H1 (cell line): Measurements from ENCODE around the gene RPL39L. TPM values are rescaled to one million over a fixed set of nuclear protein-coding genes. Genes with fewer than 3 reads are reported as not detected.

Experiments
- CTCF ChIA-PET: fragments of 300-600 bp; sonication (Branson Sonifier 250); formaldehyde crosslinking; loops from one replicate; lab custom pipeline; 2021; ENCODE audit not compliant: partially characterized antibody; lab: Charles Lee
- POLR2A ChIA-PET: fragments of 300-600 bp; sonication (Branson Sonifier 250); formaldehyde crosslinking; loops from one replicate; lab custom pipeline; 2021; ENCODE audit warnings: inconsistent platforms; ENCODE audit not compliant: partially characterized antibody; lab: Charles Lee
- DNase-seq, 2 experiments: peaks; one replicate each; pipeline versions ENCODE4 v3.0.0 to v3.0.0-alpha.2; 2010 to 2022; ENCODE audit warnings: low spot score in 2 of 2, low read depth in 1 of 2, mixed read lengths in 1 of 2
- FAIRE-seq: peaks from 2 replicates; lab custom pipeline; 2011; peaks lifted over from hg19 to GRCh38; lab: Jason Lieb, UNC
- H2AFZ ChIP-seq: 2 replicates; pipeline ENCODE4 v1.8.1; 2012; ENCODE audit warnings: low read length, inconsistent platforms
- H2AK5ac ChIP-seq: 2 replicates; pipeline ENCODE4 v1.6.1; 2013; ENCODE audit warnings: low read depth, low read length
- H2BK120ac ChIP-seq: replicated peaks from 2 replicates; pipeline ENCODE3; 2013; ENCODE audit warnings: low read depth, low read length, inconsistent platforms
- H2BK12ac ChIP-seq: 2 replicates; pipeline ENCODE4 v1.6.1; 2013; ENCODE audit warnings: low read depth, low read length
- H2BK15ac ChIP-seq: 2 replicates; pipeline ENCODE4 v1.6.1; 2013; ENCODE audit warnings: low read length
- H2BK20ac ChIP-seq: 2 replicates; pipeline ENCODE4 v1.6.1; 2013; ENCODE audit warnings: low read length
- H2BK5ac ChIP-seq: 2 replicates; pipeline ENCODE4 v1.6.1; 2013; ENCODE audit warnings: low read depth, low read length
- H3K14ac ChIP-seq: 2 replicates; pipeline ENCODE4 v1.6.1; 2013; ENCODE audit warnings: inconsistent platforms; ENCODE audit not compliant: insufficient read length
- H3K18ac ChIP-seq: 2 replicates; pipeline ENCODE4 v1.6.1; 2013; ENCODE audit warnings: low read length; ENCODE audit errors: extremely low read depth
- H3K23ac ChIP-seq: 2 replicates; pipeline ENCODE4 v1.6.1; 2013; ENCODE audit warnings: inconsistent platforms; ENCODE audit not compliant: insufficient read length
- H3K23me2 ChIP-seq: 2 replicates; pipeline ENCODE4 v1.6.1; 2013; ENCODE audit warnings: low read depth, low read length
- H3K27ac ChIP-seq: 2 replicates; pipeline ENCODE4 v1.6.1; 2011; ENCODE audit warnings: low read depth, low read length, inconsistent platforms
- H3K27me3 ChIP-seq, 4 experiments: replicated peaks in 1 of 4; 1 replicate in 1 of 4; 2 replicates in 3 of 4; pipeline versions ENCODE4 v1.6.1 to v1.8.1; 2011 to 2013; ENCODE audit warnings: low read length in 3 of 4, mild to moderate bottlenecking in 3 of 4, inconsistent platforms in 2 of 4, mixed read lengths in 2 of 4, moderate library complexity in 1 of 4; ENCODE audit not compliant: control insufficient read depth in 3 of 4, insufficient read depth in 3 of 4; ENCODE audit errors: extremely low read depth in 1 of 4
- H3K36me3 ChIP-seq, 4 experiments: 2 replicates each; pipeline versions ENCODE4 v1.6.1 to v1.8.1; 2011 to 2013; ENCODE audit warnings: mild to moderate bottlenecking in 4 of 4, low read length in 3 of 4, moderate library complexity in 2 of 4, control low read depth in 1 of 4, inconsistent platforms in 1 of 4; ENCODE audit not compliant: insufficient read depth in 4 of 4, control insufficient read depth in 2 of 4
- H3K4ac ChIP-seq: replicated peaks from 2 replicates; pipeline ENCODE3; 2013; ENCODE audit warnings: low read length, low read depth, mixed read lengths, inconsistent platforms; ENCODE audit not compliant: insufficient read length
- H3K4me1 ChIP-seq, 4 experiments: replicated peaks in 1 of 4; 1 replicate in 1 of 4; 2 replicates in 3 of 4; pipeline versions ENCODE4 v1.6.1 to v1.8.1; 2011 to 2013; ENCODE audit warnings: low read length in 3 of 4, inconsistent platforms in 2 of 4, mixed read lengths in 1 of 4; ENCODE audit not compliant: insufficient read depth in 4 of 4, control insufficient read depth in 3 of 4
- H3K4me2 ChIP-seq, 2 experiments: 2 replicates each; pipeline versions ENCODE4 v1.6.1 to v1.8.1; 2011 to 2013; ENCODE audit warnings: low read depth in 2 of 2, low read length in 2 of 2, control low read depth in 1 of 2, inconsistent platforms in 1 of 2, mild to moderate bottlenecking in 1 of 2; ENCODE audit not compliant: insufficient read depth in 1 of 2
- H3K4me3 ChIP-seq, 4 experiments: fragments of 200-600, 300-600 bp in 1 of 4; sonication (generic), shearing (Covaris generic), sonication (Bioruptor Twin) in 1 of 4; 2 replicates each; pipeline versions ENCODE4 v1.5.1 to v1.8.1; 2011 to 2016; ENCODE audit warnings: low read length in 4 of 4, low read depth in 3 of 4, control low read depth in 2 of 4, inconsistent platforms in 2 of 4, mild to moderate bottlenecking in 2 of 4, mixed read lengths in 1 of 4, moderate library complexity in 1 of 4; ENCODE audit not compliant: insufficient read depth in 2 of 4; ENCODE audit errors: extremely low read depth in 1 of 4
- H3K56ac ChIP-seq: replicated peaks from 2 replicates; pipeline ENCODE3; 2013; ENCODE audit warnings: low read depth, mild to moderate bottlenecking, mixed read lengths, low read length, inconsistent platforms; ENCODE audit not compliant: insufficient read length
- H3K79me1 ChIP-seq: 2 replicates; pipeline ENCODE4 v1.6.1; 2013; ENCODE audit warnings: low read depth, low read length, control low read depth
- H3K79me2 ChIP-seq, 2 experiments: 2 replicates each; pipeline versions ENCODE4 v1.6.1 to v1.8.1; 2012 to 2013; ENCODE audit warnings: low read length in 2 of 2, mild to moderate bottlenecking in 2 of 2, inconsistent platforms in 1 of 2; ENCODE audit not compliant: insufficient read depth in 2 of 2, control insufficient read depth in 1 of 2
- H3K9ac ChIP-seq, 4 experiments: replicated peaks in 1 of 4; 1 replicate in 1 of 4; 2 replicates in 3 of 4; pipeline versions ENCODE4 v1.6.1 to v1.8.1; 2011 to 2013; ENCODE audit warnings: low read depth in 3 of 4, low read length in 3 of 4, control low read depth in 2 of 4, mild to moderate bottlenecking in 2 of 4, moderate library complexity in 2 of 4, inconsistent platforms in 1 of 4; ENCODE audit errors: extremely low read depth in 1 of 4
- H3K9me3 ChIP-seq, 2 experiments: 2 replicates each; pipeline versions ENCODE4 v1.6.1 to v1.8.1; 2012 to 2013; ENCODE audit warnings: mild to moderate bottlenecking in 2 of 2, moderate library complexity in 2 of 2, control low read depth in 1 of 2, inconsistent platforms in 1 of 2, low read depth in 1 of 2, low read length in 1 of 2, mixed read lengths in 1 of 2; ENCODE audit not compliant: insufficient read depth in 2 of 2
- H4K20me1 ChIP-seq, 2 experiments: replicated peaks in 1 of 2; 2 replicates each; pipeline versions ENCODE3 to v1.8.1; 2011 to 2013; ENCODE audit warnings: inconsistent platforms in 2 of 2, low read length in 2 of 2, mild to moderate bottlenecking in 1 of 2; ENCODE audit not compliant: insufficient read depth in 2 of 2, control insufficient read depth in 1 of 2
- H4K5ac ChIP-seq: 2 replicates; pipeline ENCODE4 v1.6.1; 2013; ENCODE audit warnings: low read length, low read depth, mixed read lengths, inconsistent platforms; ENCODE audit not compliant: insufficient read length
- H4K8ac ChIP-seq: 2 replicates; pipeline ENCODE4 v1.8.0; 2013; ENCODE audit warnings: mild to moderate bottlenecking, moderate library complexity, low read length, inconsistent platforms; ENCODE audit not compliant: insufficient read depth; ENCODE audit errors: extremely low read depth
- H4K91ac ChIP-seq: replicated peaks from 2 replicates; pipeline ENCODE3; 2013; ENCODE audit warnings: low read length, mixed read lengths, inconsistent platforms; ENCODE audit not compliant: insufficient read length
- JUND ChIP-seq: IDR thresholded peaks from 2 replicates; pipeline ENCODE4 v1.6.1; 2011; ENCODE audit warnings: mild to moderate bottlenecking, improper control_type of control experiment, low read length
- WGBS, 2 experiments: shearing (Covaris generic) in 1 of 2; methylation state at CpG; one replicate each; pipeline versions ENCODE4 v1.1.6 to v1.1.7; 2013 to 2015; ENCODE audit warnings: low lambda C conversion rate in 2 of 2, mixed read lengths in 2 of 2, inconsistent platforms in 1 of 2, low coverage in 1 of 2, missing lambda C conversion rate in 1 of 2; ENCODE audit not compliant: insufficient replicate concordance in 2 of 2, insufficient coverage in 1 of 2, insufficient read length in 1 of 2; ENCODE audit errors: extremely low coverage in 1 of 2, missing lambda C conversion rate in 1 of 2; 5-methylcytosine and 5-hydroxymethylcytosine counted together
- polyA plus RNA-seq, 7 experiments: library from polyadenylated mRNA; depleted of rRNA in 3 of 7; stranded (reverse) in 5 of 7; unstranded in 2 of 7; fragments of >200 nt in 5 of 7; fragments of 200-250 nt in 2 of 7; gene quantifications; 1 replicate in 5 of 7; 2 replicates in 1 of 7; 4 replicates in 1 of 7; pipeline versions ENCODE4 v1.2.1 to v1.2.3, GENCODE V29; 2011 to 2013; ENCODE audit warnings: missing spikeins in 2 of 7, mixed read lengths in 2 of 7
- total RNA-seq: library from RNA; stranded (reverse); fragmentation: NEBNext Ultra II Directional; extraction: Animal tissue kit (Norgen Biotek cat#: 25700); gene quantifications from 2 replicates; pipeline ENCODE4 v1.2.1, GENCODE V29; 2021

The RPL39L gene
- total and polyA plus RNA-seq, 2 of the 8 experiments (the other 6 are each of a cell fraction or from before 2014, with no cell fraction given): 51.8 to 67.7 TPM

DNA sequence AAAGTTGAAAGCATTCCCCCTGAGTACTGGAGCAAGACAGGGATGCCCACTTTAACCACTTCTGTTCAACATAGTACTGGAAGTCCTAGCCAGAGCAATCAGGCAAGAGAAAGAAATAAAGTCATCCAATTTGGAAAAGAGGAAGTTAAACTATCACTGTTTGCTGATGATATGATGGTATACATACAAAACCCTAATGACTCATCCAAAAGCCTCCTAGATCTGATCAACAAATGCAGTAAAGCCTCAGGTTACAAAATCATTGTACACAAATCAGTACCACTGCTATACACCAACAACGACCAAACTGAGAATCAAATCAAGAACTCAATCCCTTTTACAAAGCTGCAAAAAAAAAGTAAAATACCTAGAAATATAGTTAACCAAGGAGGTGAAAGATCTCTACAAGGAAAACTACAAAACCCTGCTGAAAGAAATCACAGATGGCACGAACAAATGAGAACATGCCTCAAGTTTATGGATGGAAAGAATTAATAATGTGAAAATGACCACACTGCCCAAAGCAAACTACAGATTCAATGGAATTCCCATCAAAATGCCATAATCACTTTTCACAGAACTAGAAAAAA lies 40.3 kb downstream of the RPL39L start:
- Histone ChIP-seq H2BK5ac (no peak overlapping the region), H4K8ac (no peak overlapping the region), H3K14ac (no peak overlapping the region), H2BK12ac (no peak overlapping the region), H3K56ac (no peak overlapping the region), H3K4me2 (no peak overlapping the region), H4K20me1 (no peaks in the 10 kb centered on the region), H2BK120ac (no peak overlapping the region), H4K5ac (no peak overlapping the region), H3K4me3 (no peak overlapping the region), H3K36me3 (no peaks in the 10 kb centered on the region), H2BK20ac (no peak overlapping the region), H3K23me2 (no peaks in the 10 kb centered on the region), H2AK5ac (no peak overlapping the region), H3K79me1 (no peaks in the 10 kb centered on the region), H3K9ac (no peak overlapping the region), H3K4me1 (peaks cover 0 to 2% (median 1%) of the 10 kb centered on the region in 4 experiments; a peak in 3 of 7 replicates), H3K79me2 (no peaks in the 10 kb centered on the region; a peak in 1 of 4 replicates), H3K4ac (no peak overlapping the region), H2AFZ (no peak overlapping the region), H3K23ac (no peak overlapping the region), H2BK15ac (no peak overlapping the region), H3K9me3 (no peaks in the 10 kb centered on the region), H3K27ac (no peak overlapping the region), H4K91ac (no peak overlapping the region), H3K27me3 (no peaks in the 10 kb centered on the region), H3K18ac (no peak overlapping the region)
- no peak for FAIRE-seq
- WGBS, 2 experiments: 83% methylated on average over 2 of the region's 2 CpGs; no CpG with 5 or more reads in 1 of the 2 experiments
- DNase-seq: no peak
- TF ChIP-seq JUND: no peak
- POLR2A ChIA-PET: no interaction called here
- CTCF ChIA-PET: no interaction called here
